Common myeloid progenitor, CD34-positive (primary cell): ENCODE results near the gene MCAM.

Experiments
- CTCF ChIA-PET: fragments of 350-600 bp; sonication (Branson Sonifier 250); formaldehyde crosslinking; loops from one replicate; lab custom pipeline; 2021; ENCODE audit warnings: antibody characterized with exemption; lab: Charles Lee
- POLR2A ChIA-PET: fragments of 350-600 bp; sonication (Branson Sonifier 250); formaldehyde crosslinking; loops from one replicate; lab custom pipeline; 2021; ENCODE audit warnings: antibody characterized with exemption; lab: Charles Lee
- DNase-seq, 3 donors: peaks; one replicate each; pipeline versions ENCODE4 v3.0.0 to v3.0.0-alpha.2; 2013
- H3K27ac ChIP-seq, 2 experiments: 1 replicate in 1 of 2; 2 replicates in 1 of 2; pipeline ENCODE4 v1.7.0; 2013; ENCODE audit warnings: inconsistent platforms in 2 of 2, low read length in 2 of 2, mild to moderate bottlenecking in 2 of 2, low read depth in 1 of 2, moderate library complexity in 1 of 2; ENCODE audit not compliant: severe bottlenecking in 2 of 2, insufficient read depth in 1 of 2, poor library complexity in 1 of 2
- H3K27me3 ChIP-seq, 5 experiments: replicated peaks in 2 of 5; 1 replicate in 3 of 5; 2 replicates in 2 of 5; pipeline versions ENCODE4 v1.6.1 to v1.7.0; 2013; ENCODE audit warnings: low read length in 4 of 5, mild to moderate bottlenecking in 2 of 5, moderate library complexity in 2 of 5, inconsistent platforms in 1 of 5; ENCODE audit not compliant: insufficient read depth in 5 of 5, control insufficient read depth in 4 of 5
- H3K36me3 ChIP-seq, 4 experiments: 1 replicate in 2 of 4; 2 replicates in 2 of 4; pipeline versions ENCODE4 v1.6.1 to v1.7.0; 2013; ENCODE audit warnings: low read length in 3 of 4, control low read depth in 1 of 4, mild to moderate bottlenecking in 1 of 4; ENCODE audit not compliant: control insufficient read depth in 4 of 4, insufficient read depth in 4 of 4
- H3K4me1 ChIP-seq, 4 experiments: 1 replicate in 3 of 4; 2 replicates in 1 of 4; pipeline versions ENCODE4 v1.6.1 to v1.7.1; 2013; ENCODE audit warnings: low read length in 3 of 4, mild to moderate bottlenecking in 3 of 4, control low read depth in 1 of 4, inconsistent platforms in 1 of 4, moderate library complexity in 1 of 4; ENCODE audit not compliant: control insufficient read depth in 4 of 4, insufficient read depth in 4 of 4; ENCODE audit errors: control extremely low read depth in 1 of 4
- H3K4me3 ChIP-seq, 7 experiments: 1 replicate in 4 of 7; 2 replicates in 3 of 7; pipeline versions ENCODE4 v1.5.1 to v1.7.0; 2013; ENCODE audit warnings: mild to moderate bottlenecking in 7 of 7, low read length in 6 of 7, moderate library complexity in 6 of 7, inconsistent platforms in 2 of 7, low read depth in 2 of 7, control low read depth in 1 of 7; ENCODE audit not compliant: insufficient read depth in 4 of 7, control insufficient read depth in 1 of 7; ENCODE audit errors: extremely low read depth in 1 of 7
- H3K9me3 ChIP-seq, 5 experiments: 1 replicate in 4 of 5; 2 replicates in 1 of 5; pipeline versions ENCODE4 v1.6.1 to v1.7.1; 2013; ENCODE audit warnings: low read length in 4 of 5, mild to moderate bottlenecking in 2 of 5, inconsistent platforms in 1 of 5, low read depth in 1 of 5, moderate library complexity in 1 of 5; ENCODE audit not compliant: control insufficient read depth in 4 of 5, insufficient read depth in 2 of 5; ENCODE audit errors: control extremely low read depth in 1 of 5
- WGBS: methylation state at CpG from one replicate; pipeline ENCODE4 v1.1.5; 2013; ENCODE audit not compliant: insufficient coverage; 5-methylcytosine and 5-hydroxymethylcytosine counted together

The MCAM gene

DNA sequence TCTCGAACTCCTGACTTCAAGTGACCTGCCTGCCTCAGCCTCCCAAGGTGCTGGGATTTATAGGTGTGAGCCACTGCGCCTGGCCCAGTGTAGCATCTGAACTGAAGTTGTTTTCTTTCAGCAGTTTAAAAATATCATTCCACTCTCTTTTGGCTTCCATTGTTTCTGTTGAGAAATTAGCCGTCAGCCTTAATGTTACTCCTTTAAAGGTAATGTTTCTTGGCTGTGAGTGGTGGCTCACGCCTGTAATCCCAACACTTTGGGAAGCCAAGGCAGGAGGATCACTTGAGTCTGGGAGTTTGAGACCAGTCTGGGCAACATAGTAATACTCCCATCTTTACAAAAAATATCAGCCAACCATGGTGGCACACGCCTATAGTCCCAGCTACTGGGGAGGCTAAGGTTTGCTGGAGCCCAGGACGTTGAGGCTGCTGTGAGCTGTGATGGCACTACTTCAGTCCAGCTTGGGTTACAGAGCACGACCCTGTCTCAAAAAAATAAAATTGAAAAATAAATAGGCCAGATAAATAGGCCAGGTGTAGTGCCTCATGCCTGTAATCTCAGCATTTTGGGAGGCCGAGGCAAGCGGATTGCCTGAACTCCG lies 25.9 kb downstream of the MCAM start:
- ChIA-PET CTCF (interaction anchor here (0.7 to 1.3 kb wide), 3 partner anchors 10 to 32 kb away, joined by 3 to 8 read pairs (median 4); no protein-coding TSS in a partner anchor), POLR2A (no interaction called here)
- WGBS = 100% methylated on average over 9 of the region's 10 CpGs
- H3K9me3 ChIP-seq = peaks cover 0 to 10% (median 9%) of the 10 kb centered on the region in 5 experiments
- no peak overlapping the region for H3K4me3 ChIP-seq
- H3K27me3 ChIP-seq = no peaks in the 10 kb centered on the region
- peaks cover 13 to 46% (median 28%) of the 10 kb centered on the region in 4 experiments for H3K36me3 ChIP-seq
- H3K27ac ChIP-seq = no peak overlapping the region
- DNase-seq = peak in 1 of 3 donors; percentile 6
- H3K4me1 ChIP-seq = no peaks in the 10 kb centered on the region

DNA sequence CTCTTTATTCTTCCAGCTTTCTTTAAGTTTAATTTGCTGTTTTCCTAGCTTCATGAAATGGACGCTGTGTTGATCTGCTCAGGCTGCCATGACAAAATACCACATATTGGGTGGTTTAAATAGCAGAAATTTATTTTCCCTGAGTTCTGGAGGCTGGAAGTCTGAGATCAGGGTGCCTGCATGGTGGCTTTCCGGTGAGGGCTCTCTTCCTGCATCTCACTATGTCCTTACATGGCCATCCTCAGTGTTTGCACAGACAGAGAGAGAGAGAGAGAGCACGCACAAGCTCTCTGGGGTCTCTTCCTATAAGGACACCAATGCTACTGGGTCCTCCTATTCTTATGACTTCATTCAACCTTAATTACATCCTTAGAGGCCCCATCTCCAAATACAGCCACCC lies 28.7 kb downstream of the MCAM start:
- POLR2A ChIA-PET = no interaction called here
- CTCF ChIA-PET = interaction anchor here (0.7 to 1.2 kb wide), 2 partner anchors 82 to 175 kb away, joined by 3 read pairs; partner anchors contain the start of gene CBL
- 100% methylated on average over 2 of the region's 3 CpGs for WGBS

DNA sequence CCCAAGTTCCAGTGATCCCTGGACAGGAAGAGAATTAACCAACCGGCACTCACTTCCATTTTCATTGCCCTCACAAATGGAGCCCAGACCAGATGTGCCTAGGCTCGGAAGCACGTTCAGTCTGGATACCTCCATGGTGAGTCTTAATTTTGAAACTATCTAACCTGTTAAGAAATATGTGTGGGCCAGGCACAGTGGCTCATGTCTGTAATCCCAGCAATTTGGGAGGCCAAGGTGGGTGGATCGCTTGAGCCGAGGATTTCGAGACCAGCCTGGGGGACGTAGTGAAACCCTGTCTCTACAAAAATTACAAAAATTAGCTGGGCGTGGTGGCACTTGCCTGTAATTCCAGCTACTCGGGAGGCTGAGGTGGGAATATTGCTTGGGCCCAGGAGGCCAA lies 31.5 kb downstream of the MCAM start:
- peaks cover 0 to 3% (median 0%) of the 10 kb centered on the region in 5 experiments for H3K9me3 ChIP-seq
- H3K4me3 ChIP-seq = no peak overlapping the region
- no peaks in the 10 kb centered on the region for H3K27me3 ChIP-seq
- no peak overlapping the region for H3K27ac ChIP-seq
- DNase-seq = no peak
- H3K4me1 ChIP-seq = peaks cover 0 to 4% (median 1%) of the 10 kb centered on the region in 4 experiments
- 100% methylated on average over 8 of the region's 9 CpGs for WGBS
- peaks cover 12 to 46% (median 31%) of the 10 kb centered on the region in 4 experiments for H3K36me3 ChIP-seq
- CTCF ChIA-PET = interaction anchor here (0.8 to 2.5 kb wide), 8 partner anchors 11 to 116 kb away, joined by 3 to 15 read pairs (median 4); partner anchors contain the start of genes CBL, MCAM and NLRX1
- POLR2A ChIA-PET = no interaction called here

More for the DNA sequence above, 28.7 kb downstream of the MCAM start:
- Histone ChIP-seq H3K27ac (no peak overlapping the region), H3K4me1 (no peaks in the 10 kb centered on the region), H3K36me3 (peaks cover 13 to 54% (median 38%) of the 10 kb centered on the region in 4 experiments), H3K4me3 (no peak overlapping the region), H3K27me3 (no peaks in the 10 kb centered on the region), H3K9me3 (peaks cover 0 to 10% (median 9%) of the 10 kb centered on the region in 5 experiments)
- no peak for DNase-seq

DNA sequence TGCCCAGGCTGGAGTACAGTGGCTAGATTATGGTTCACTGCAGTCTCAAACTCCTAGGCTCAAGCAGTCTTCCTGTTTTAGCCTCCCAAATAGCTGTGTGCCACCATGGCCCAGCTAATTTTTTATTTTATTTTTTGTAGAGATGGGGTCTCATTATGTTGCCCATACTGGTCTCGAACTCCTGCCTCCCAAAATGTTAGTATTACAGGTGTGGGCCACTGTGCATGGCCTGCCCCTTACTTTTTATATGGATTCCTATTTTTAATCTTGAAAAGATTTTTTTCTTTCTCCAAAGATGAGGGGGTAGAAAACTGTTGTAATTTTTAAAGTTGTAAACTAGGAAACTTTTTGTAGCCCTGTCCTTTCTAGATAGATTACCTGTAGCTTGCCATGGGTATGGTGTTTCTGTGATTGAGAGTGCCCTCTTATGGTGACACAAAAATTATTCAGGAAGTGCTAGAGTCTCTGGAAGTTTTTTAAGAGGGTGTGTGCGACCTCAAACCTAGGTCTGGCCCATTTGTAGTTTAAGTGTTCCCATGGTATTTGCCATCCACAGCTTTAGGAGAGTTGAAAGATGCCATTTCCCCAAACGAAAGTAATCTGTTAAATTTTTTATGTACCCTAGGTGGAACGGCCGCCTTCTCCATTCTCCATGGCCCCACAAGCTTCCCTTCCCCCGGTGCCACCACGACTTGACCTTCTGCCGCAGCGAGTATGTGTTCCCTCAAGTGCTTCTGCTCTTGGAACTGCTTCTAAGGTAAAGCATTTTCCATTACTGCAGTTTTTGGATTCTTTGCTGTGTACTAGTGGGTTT lies 32.4 kb downstream of the MCAM start:
- Histone ChIP-seq H3K9me3 (no peaks in the 10 kb centered on the region), H3K4me1 (peaks cover 0 to 4% (median 1%) of the 10 kb centered on the region in 4 experiments), H3K27me3 (no peaks in the 10 kb centered on the region), H3K4me3 (no peak overlapping the region), H3K27ac (no peak overlapping the region), H3K36me3 (peaks cover 12 to 45% (median 29%) of the 10 kb centered on the region in 4 experiments)
- peak; percentile 61 to 75 (median 75) for DNase-seq
- CTCF ChIA-PET = interaction anchor here (0.8 to 2.5 kb wide), 15 partner anchors 10 to 127 kb away, joined by 3 to 15 read pairs (median 4); partner anchors contain the start of genes CBL, MCAM and NLRX1
- 59% methylated on average over 6 of the region's 9 CpGs for WGBS
- POLR2A ChIA-PET = interaction anchor here (0.5 to 0.8 kb wide), 3 partner anchors 9 to 217 kb away, joined by 3 to 4 read pairs (median 4); partner anchors contain the start of gene VPS11

DNA sequence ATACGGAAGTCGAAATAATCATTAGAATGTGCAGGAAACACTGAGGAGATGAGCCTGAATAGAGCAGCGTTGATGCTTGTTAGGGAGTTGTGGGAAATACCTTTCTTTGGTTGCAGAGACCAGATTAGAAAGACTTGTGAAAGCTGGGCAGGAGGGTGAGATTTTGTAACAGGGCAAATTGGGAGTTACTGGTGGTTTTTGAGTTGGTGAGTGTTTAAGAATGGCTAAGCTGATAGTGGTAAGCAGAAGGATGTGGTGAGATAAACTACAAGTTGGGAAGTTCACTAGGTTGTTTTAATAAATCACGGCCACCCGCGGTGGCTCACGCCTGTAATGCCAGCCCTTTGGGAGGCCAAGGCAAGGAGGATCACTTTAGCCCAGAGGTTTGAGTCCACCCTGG lies 34.4 kb downstream of the MCAM start:
- POLR2A ChIA-PET = no interaction called here
- CTCF ChIA-PET = interaction anchor here (0.6 to 1.7 kb wide), 8 partner anchors 10 to 192 kb away, joined by 3 to 6 read pairs (median 4); no protein-coding TSS in a partner anchor

DNA sequence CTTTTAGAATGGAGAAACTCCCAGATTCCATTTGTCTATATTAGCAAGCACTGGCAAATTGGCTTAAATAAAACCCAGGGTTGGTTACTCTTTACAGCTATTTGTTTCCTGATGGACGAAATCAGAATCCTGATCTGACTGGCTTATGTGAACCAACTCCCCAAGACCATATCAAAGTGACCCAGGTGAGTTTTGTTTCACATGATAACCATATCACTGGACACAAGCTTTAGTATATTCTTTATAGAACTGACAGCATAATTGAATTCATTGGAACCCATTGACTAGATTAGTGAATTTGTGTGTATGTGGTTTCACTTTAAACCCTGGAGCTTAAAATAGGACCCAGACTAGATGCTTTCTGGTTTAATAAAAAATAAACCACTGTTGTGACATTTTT lies 39.3 kb downstream of the MCAM start:
- POLR2A ChIA-PET = no interaction called here

More for the DNA sequence above, 34.4 kb downstream of the MCAM start:
- Histone ChIP-seq H3K9me3 (no peaks in the 10 kb centered on the region), H3K4me1 (peaks cover 0 to 4% (median 1%) of the 10 kb centered on the region in 4 experiments), H3K27ac (no peak overlapping the region), H3K36me3 (peaks cover 13 to 50% (median 32%) of the 10 kb centered on the region in 4 experiments), H3K27me3 (no peaks in the 10 kb centered on the region), H3K4me3 (no peak overlapping the region)
- DNase-seq = peak; percentile 35 to 62 (median 52)
- WGBS = 37% methylated on average over 7 of the region's 7 CpGs

More for the DNA sequence above, 39.3 kb downstream of the MCAM start:
- no peak overlapping the region for H3K27ac ChIP-seq
- H3K27me3 ChIP-seq = no peaks in the 10 kb centered on the region
- CTCF ChIA-PET = interaction anchor here (0.6 to 2.1 kb wide), 6 partner anchors 10 to 132 kb away, joined by 3 to 7 read pairs (median 4); no protein-coding TSS in a partner anchor
- H3K4me3 ChIP-seq = no peak overlapping the region
- WGBS = 100% methylated on average over 1 of the region's 1 CpG
- H3K36me3 ChIP-seq = peaks cover 18 to 55% (median 32%) of the 10 kb centered on the region in 4 experiments
- peaks cover 0 to 4% (median 1%) of the 10 kb centered on the region in 4 experiments for H3K4me1 ChIP-seq
- DNase-seq = no peak
- no peaks in the 10 kb centered on the region for H3K9me3 ChIP-seq
